Stimulated activated CD4-positive, alpha-beta T cell treated with anti-CD3 and anti-CD28 coated beads, Interleukin-15, amount 100 ng/mL, for 48 hours (primary cell): ENCODE data around the gene NTSR1.
A peak's percentile ranks its signal among the peaks of the same experiment; 100 is the strongest.

Experiments used
- DNase-seq, 2 donors: peaks; one replicate each; pipeline ENCODE4 v3.0.0-alpha.2; 2020; ENCODE audit warnings: low read depth in 2 of 2

NTSR1 gene

DNA sequence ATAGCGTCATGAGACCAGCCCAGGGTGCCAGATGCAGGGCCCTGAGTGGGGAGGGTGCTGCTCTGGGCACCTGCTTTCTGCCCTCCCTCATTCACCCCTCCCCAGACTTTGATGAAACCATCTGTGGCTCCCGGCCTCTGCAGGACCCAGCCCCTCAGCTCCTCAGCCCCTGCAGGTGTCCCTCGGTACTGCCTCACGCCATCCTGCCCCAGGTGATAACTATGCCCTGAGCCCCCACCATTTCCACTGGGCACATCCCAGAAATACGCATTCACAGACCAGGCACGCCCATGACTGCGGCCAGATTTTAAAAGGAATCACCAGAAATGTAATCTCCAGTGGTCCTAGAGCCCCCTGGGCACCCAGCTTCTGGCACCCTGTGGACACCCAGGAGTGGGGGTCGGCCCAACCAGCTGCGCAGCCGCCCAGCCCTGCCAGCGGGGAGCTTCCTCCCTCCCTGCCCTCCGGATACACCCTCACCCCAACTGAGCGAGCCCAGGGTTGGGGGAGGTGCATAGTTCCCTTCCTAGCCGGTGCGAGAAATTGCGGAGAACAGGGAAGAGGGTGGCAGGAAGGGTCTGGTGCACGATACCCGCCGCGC, 615 bp upstream of the NTSR1 start:
- peak in 1 of 2 donors; percentile 11 for DNase-seq

GRCh38 chr20:62709537-62709905, 885 bp downstream of the NTSR1 start:
- DNase-seq: no peak

GRCh38 chr20:62710221-62710885, 1.7 kb downstream of the NTSR1 start:
- DNase-seq: no peak

DNA sequence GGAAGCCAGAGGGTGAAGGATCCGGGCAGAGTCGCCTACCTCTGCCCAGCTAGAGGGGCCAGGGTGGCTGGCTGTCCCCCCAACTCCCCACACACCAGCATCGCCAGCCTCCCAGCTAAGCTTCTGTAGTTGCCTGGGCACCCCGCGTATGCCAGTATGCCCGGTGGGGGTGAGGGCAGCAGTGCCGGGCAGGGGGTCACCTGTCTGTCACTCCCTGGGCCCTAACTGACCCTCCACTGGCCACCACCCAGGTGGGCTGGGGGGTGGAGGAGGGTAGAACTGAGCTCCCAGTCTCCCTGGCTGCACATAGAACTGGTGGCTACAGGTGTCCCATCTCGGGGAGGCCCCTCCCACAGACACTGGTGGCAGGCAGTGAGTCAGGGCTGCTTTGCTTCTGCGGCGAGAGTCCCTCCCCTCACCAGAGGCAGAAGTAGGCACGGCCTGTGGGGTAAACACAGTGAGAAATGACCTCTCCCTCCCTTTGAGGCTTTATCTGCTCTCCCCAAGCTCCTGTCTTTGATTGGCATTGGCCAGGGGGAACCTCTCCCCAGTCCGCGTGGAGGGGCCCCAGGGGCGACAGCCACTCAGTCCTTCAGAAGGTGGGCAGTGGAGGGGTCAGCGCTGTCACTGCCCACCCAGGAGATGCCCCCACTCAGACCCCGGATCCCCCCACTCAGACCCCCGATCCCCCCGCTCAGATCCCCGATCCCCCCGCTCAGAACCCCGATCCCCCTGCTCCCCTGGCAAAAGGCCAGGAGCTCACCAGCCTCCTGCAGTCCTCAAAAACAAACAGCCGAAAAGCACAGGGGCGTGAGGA, 2.5 kb downstream of the NTSR1 start:
- DNase-seq: peak in 1 of 2 donors; percentile 24

GRCh38 chr20:62711703-62712101, 3.1 kb downstream of the NTSR1 start:
- DNase-seq: no peak

DNA sequence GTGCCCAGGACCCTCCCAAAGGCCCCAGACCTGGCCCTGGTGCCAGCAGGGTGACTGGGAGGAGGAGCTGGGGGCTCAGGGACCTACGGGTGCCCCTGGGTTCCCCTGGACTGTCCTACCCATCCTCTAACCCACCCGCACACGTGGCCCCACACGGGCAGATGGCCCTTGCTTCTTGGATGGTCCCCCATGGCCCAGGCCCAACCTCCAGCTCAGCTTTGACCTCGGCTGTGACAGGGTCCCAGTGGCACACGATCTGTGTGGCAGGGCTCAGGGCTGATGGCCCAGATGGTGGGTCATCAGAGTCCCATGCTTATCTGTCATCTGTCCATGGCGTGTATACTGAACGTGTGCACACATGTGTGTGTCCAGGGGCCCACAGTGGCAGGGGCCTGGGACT, 4.0 kb downstream of the NTSR1 start:
- DNase-seq: no peak

- no peak for DNase-seq
These were observed 5.4 kb downstream of the NTSR1 start for GRCh38 chr20:62714006-62714405.

DNA sequence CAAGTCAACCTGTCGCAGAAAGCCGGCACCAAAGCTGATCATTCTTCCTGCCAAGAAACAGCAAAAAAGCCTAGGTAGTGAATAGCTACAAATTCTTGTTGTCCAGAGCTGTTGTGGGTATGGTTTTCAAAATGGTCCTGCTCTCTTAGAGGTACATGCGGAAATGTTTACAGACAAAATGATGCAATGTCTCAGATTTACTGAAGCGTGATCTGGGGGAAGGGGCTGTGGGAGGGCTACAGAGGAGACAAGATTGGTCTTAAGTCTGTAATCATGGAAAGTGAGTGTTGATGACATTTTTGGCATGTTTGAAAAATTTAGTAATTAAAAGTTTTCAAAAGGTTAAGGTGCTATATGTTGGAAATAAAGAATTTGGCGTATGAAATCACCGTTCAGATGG, 6.2 kb downstream of the NTSR1 start:
- no peak for DNase-seq

- no peak for DNase-seq
These were observed 6.6 kb downstream of the NTSR1 start for GRCh38 chr20:62715201-62715600.

- DNase-seq: peak in 1 of 2 donors; percentile 11
These were observed 7.7 kb downstream of the NTSR1 start for GRCh38 chr20:62716198-62716940.

DNA sequence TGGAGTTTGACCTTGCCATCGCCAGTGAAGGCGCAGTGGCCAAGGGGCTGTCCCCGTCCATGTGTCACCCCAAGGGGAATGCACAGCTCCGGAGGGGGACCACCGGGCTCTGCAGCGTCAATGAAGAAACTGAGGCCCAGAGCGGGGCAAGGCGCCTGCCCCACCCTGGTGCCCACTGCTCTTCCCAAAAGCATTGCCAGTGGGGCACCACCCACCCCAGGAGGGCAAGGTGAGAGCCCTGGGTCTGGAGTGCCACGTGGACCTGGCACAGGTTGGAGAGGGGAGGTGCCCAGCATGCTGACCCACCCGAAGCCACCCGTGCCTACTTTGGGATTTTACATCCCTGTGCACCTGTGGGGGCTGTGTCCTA, 8.3 kb downstream of the NTSR1 start:
- no peak for DNase-seq

DNA sequence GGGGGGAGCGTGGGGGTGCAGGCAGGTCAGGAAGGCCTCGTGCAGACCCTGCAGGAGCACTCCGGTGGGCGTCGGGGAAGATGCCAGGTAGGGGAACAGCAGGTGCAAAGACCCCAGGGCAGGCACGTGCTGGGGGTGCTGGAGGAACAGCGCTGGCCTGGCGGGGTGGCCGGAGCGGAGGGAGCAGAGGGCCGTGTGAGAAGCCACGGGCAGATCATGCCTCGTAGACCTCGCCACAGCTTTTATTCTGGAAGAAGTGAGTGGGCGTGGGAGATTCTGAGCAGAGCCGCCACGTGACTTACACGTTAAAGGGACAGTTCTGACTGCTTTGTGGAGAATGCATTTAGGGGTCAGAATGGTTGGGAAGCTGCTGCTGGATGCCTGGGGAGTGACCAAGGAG, 9.3 kb downstream of the NTSR1 start:
- no peak for DNase-seq

GRCh38 chr20:62718546-62718945, 9.9 kb downstream of the NTSR1 start:
- DNase-seq: no peak

DNA sequence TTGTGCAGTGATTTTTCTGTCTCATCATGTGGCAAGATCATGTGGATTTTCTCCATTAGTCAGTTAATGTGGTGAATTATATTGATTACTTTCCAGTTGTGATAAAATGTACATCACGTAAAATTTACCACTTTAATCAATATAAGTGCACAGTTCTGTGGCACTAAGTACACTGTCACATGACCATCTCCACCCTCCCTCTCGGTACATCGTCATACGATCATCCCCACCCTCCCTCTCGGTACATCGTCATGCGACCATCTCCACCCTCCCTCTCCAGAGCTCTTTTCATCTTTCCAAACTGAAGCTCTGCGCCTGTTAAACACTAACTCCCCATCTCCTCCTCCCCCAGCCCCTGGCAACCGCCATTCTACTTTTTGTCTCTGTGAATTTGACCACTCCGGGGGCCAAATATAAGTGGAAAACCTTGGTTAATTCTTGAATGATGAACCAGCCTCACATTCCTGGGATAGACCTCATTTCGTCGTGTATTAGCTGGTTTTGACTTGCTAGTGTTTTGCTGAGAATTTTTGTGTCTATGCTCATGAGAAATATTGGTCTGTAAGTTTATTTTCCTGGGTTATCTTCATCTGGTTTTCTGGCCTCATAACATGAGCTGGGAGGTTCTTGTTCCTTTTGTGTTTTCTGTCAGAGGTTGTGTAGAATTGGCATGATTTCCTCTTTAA, 10.8 kb downstream of the NTSR1 start:
- no peak for DNase-seq

DNA sequence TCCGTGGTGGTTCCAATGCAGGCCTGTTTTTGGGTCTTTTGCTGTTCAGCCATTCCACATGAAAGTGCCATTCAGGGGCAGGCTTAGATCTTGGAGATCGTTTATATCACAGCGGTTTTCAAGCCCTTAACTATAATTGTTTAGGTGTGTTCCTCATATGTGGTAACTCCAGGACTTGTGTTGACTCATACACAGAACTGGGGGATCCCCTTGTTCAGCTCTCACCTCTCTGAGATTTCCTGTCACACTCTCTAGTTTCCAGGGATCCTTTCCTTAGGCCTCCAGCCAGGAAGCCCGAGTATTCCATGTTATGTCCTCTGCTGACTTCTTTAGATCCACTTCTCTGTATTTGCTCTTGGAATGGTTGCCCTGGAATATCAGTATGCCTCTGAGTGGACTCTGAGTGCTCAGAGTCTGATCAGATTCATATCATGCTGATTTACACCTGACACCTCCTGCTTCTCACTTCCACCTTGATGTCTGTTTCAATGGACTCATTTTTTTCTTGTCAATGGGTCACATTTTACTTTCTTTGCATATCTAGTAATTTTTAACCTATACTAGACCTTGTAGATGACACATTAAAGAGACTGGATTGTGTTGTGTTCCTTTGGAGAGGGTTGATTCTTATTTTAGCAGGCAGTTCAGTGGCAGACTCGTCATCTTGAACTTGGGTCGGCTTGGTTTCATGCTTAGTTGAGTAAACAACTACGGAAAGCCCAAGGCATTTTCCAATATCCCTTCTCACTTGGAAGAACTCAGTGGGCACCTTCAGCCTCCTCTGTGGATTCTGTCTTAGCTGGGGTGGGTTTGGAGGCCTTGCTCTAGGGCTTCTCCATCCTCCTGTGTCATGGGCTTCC, 13.1 kb downstream of the NTSR1 start:
- no peak for DNase-seq

DNA sequence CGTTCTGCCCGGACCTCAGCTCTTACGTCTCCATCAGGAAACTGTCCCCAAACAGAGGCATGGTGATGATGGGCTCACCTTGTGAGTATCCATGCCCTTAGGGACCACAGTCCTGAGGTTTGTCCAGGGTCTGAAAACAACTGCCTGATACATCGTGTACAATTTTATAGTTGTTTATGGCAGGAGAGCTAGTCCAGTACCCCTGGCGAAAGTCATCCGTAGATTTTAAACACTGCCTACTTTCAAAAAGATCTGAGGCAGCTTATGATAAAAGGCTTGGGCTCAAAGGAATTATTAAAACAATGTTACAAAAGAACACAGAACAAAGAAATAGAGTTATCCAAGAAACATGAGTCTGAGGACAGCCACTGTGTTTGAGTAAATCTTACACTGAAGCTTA, 14.0 kb downstream of the NTSR1 start:
- no peak for DNase-seq

DNA sequence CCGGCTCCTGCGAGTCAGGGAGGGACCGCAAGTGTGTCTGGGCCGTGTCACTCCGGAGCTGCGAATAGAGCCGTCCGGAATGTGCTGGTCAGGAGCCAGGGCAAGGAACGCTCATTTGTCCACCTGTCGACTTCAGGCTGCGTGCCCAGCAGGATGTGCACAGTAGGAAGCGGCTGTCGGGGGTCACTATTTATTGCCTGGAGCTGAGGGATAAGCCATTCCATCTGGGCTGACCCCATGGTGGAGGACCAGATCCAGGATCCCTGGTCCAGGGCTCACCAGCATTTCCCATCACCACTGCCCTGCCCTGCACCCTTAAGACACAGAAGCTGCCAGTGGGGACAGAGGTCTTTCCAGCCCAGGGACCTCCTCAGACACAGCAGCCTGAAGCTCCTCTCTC, 14.7 kb downstream of the NTSR1 start:
- no peak for DNase-seq

DNA sequence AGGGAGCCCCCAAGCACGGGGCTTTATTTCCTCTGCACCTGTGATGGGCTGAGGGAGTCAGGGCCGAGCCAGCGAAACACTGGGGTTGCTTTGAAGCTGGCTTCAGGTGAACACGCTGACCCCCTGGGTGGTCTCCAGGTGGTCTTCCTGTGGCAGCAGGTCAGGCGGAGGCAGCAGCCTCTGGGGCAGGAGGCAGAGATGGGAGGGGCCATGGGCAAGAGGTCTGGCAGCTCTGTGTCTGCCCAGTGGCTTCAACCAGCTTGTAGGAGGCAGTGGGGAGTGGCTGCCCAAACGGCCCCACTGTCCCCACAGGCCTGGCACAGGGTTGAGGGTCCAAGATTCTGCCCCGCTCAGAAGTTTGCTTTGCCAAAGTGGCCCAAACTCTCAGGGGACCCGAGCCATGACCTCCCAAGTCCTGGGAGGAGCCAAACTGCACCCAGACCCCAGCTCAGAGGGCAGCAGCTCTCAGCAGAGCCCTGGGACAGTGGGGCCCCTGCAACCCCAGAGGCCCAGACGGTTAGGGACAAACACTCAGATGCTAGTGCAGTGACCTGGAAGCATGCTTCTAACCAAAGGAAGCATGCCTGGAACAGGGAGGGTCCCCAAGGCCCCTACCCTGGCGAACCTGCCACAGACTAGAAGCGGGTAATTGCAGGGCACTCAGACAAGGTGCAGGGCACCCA, 15.3 kb downstream of the NTSR1 start:
- DNase-seq: no peak

DNA sequence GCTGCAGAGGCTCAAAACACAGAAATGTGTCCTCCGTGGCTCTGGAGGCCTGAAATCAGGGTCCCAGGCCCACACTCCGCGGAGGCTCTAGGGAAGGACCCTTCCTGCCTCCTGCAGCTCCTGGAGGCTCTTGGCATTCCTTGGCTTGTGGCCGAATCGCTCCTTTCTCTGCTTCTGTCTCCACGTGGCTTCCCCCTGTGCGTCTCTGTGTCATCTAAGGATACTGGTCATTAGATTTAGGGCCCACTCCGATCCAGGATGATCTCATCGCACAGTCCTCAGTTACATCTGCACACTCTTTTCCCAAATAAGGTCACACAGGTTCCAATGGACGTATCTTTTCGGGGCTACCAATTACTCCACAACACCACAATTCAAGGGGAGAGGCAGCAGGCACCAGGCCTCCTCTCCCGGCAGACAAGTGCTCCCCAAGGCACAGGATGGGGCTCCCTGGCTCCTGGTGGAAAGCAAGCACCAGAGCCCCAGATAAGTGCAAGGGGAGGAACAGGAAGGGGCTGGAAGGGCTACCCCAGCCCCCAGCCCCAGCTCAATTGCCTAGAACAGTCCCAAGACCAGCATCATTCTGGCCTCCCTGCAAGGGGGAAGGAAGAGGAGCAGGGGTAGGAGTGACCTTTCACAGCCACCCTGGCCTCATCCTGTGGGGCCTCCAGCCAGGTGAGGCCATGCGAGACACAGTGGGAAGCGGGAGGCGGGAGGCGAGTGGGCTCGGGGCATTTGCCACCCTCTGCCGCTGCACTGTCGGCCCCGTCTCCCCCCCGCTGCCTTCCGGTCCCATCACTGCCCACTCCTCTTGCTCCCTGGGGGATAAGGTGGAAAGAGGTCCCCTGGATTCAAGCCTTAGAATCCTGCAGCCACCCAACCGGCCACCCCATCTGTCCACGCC, 16.3 kb downstream of the NTSR1 start:
- DNase-seq: no peak
